GM21526 (cell line): ENCODE data around the gene PRRG1.
"Not testable (repeated sequence)": the region's sequence is repeated elsewhere in the genome, so short reads cannot be mapped to it uniquely, and the experiment has no call there.

Source experiments
- ATAC-seq: cut with Tn5 transposase; IDR thresholded peaks from one replicate; pipeline ENCODE4 v1.9.1; 2021; ENCODE audit warnings: moderate library complexity; ENCODE audit not compliant: unreplicated experiment, low FRiP score

PRRG1 gene

DNA sequence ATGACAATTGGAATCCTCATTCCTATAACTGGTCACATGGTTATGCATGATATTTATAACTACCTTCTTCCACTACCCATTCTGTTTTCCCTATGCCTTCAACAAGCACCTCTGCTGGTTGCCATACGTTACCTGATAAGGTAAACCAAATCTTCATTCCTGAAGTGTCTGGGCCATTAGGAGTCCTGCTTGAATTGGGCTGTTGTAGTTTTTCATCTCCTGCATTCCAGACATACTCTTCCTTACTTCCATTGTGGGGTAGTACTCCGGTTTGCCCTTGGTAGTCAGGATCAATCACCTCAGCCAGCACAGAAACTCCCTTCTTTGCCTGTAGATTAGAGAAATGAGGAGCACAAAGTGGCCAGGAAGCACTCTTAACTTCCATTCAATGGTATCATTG is 113.2 kb downstream of the PRRG1 start:
- ATAC-seq, result no peak

DNA sequence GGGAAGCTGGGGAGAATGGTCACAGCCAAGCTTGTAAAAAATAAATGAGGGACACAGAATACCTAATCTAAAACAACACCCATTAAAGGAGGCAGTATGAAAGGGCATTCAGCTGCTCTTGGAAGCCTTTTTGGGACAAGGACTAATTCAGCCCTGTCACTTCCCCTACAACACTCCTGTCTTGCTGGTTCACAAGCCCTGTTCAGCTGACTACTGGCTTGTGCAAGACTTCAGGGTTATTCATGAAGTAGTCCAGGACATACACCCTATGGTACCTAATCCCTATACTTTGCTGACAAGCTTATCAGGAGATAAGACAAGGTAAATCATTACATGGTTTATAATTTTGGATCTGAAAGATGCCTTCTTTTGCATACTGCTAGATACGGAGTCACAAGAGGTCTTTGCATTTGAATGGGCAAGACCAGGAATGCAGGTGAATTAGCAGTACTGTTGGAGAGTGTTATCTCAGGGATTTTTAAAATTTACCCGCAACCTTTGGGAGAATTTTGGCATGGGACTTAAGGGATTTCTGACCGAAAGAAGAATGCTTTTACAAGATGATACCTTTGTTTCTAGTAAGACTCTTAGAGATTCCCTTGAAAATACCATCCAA is 119.1 kb downstream of the PRRG1 start:
- no peak for ATAC-seq

DNA sequence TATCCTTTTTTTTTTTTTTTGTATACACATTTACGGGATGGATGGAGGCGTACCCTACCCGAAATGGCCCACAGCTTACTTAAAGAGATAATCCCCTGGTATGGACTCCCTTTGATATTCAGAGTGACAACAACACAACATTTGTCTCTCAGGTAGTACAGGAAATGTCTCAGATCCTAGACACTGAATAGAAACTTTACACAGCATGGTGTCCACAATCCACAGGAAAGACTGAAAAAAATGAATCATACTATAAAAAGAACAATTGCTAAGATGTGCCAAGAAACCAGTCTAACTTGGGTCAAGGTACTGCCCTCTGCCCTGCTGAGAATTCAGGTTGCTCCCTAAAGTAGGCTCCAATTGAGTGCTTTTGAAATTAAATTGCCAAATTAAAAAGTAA is 121.5 kb downstream of the PRRG1 start:
- no peak for ATAC-seq

DNA sequence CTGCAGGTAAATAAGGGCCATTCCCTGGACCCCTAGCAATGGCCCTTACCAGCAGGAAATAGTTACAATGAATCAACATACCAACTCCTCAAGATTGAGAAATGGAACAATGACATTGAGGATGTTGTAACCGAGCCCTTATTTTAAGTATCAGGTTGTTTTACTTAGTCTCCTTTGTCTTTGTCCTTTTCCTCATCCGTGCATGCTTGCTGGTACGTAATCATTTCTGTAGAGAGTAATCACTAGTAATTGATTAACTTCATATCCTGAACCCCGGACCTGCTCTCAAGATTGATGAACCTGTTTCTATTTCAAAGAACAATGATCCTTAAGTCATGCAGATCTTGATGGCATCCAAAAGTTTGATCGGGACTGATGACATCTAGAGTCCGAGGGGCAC is 123.7 kb downstream of the PRRG1 start:
- ATAC-seq, result no peak

DNA sequence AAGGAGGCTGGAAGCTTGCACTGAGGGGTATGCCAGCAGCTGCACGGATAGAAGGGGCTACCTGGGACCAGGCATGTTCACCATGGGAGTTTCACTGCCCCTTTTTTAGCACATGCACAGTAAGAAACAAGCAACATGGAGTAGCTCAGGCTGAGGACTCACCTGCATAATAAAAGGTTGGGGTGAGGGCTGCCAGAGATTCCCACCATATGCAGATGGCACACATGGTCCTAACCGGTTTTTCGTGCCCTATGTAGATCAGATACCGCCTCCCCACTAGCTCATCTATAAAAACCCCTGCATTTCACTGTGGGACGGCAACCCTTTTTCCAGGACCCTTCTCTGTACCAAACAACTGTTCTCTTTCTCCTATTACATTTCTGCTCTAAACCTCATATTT is 125.3 kb downstream of the PRRG1 start:
- no peak for ATAC-seq

DNA sequence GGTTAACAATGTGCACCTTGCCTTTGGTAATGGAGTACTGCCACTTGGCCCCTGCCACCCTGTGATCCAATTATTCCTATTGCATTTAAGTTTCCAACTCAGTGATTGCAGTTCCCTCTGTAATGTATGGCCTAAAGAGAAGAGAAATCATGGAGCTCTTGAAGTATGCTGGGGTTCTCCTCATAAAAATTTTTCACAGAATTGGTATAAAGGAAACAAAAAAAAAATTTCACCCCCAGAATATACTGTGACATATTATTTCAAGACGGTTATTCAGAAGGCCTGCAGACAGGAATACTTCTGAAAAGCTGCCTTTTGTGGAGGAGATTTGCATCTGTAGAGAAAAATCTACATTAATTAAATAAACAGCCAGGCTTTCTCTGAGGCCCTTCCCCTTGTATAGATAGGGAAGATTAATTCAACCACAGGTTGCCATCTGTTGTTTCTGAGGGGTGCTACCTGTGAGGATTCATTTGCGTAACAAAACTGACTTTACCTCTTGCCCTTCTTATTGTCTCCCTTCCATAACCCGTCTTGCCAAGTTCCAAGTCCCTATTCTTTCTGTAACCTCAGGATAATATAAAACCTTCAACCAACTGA is 127.5 kb downstream of the PRRG1 start:
- no peak for ATAC-seq

DNA sequence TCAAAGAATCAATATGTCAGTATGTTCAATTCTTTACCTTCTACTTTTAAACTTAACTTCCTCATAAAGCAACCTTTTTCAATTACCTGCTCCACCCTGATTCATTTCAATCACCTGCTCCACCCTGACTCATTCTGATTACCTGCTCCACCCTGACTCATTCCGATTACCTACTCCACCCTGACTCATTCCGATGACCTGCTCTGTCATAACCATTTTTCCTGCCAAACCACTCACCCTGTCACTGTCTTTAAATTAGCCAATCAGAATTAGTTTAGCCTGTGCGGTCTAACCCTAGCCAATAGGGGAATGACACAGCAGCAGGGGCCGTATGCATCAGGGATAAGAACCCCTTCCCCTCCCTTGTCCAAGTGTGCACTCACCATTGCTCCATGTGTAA is 135.2 kb downstream of the PRRG1 start:
- not testable (repeated sequence) for ATAC-seq

DNA sequence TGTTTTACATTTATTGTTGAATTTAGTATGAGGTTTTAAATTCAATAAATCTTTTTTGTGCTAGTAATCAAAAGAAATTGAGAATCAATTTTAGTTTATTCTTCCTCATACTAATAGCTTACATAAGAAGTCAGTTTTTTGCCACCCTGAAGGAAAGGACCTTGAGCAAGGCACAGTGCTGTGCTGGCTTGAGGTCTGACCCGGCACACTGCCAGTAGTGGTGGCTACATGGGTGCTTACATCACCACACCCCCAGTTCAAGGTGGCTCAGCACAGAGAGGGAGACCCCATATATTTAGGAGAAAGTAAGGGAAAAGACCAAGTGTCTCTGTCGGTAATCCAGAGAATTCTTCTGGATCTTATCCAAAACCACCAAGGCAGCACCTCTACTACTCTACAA is 136.3 kb downstream of the PRRG1 start:
- ATAC-seq, result no peak

DNA sequence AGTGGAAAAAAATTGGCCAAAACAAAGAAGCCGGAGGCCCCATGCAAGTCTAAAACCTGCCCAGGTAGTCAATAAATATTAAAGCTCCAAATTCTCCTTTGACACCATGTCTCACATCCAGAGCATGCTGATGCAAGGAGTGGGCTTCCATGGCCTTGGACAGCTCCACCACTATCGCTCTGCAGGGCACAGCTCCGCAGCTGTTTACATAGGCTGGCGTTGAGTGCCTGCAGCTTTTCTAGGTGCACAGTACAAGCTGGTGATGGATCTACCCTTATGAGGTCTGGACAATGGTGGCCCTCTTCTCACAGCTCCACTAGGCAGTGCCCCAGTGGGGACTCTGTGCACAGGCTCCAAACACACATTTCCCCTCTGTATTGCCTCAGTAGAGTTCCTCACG is 138.1 kb downstream of the PRRG1 start:
- no peak for ATAC-seq

DNA sequence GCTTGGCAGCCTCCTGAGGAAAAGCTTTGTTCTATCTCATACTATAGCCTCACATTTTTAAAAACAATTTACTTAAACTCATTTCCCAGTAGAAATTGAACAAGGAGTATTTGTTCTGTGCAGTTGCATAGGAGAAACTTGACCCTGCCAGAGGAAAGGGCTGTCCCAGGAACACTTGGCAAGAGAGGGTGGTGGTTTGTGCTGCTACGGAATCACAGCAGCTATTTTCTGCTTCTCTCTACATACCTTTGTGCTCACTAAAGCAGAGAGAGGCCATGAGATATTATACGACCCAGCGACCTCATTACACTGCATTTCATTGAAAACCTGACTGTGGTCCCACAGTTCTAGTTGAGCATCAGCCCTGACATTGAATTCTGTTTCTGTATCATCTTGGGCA is 139.2 kb downstream of the PRRG1 start:
- ATAC-seq, result no peak

DNA sequence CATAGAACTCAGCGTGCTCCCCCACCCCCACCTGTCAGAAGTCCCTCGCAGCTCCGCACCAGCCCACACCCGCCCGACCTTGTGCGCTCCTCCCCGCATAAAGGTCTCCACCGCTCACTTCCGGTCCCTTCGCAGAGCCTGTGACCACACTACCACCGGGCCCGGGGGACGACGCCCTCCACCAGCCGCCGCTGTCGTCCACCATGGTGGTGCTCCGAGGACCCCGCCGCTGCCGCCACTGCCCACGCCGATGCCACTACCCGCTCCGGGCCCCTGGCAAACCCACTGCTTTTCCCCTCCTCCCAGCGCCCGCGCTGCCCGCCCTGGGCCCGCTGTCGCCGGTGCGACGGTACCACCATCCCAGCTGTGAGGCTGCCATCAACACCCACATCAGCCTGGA is 142.5 kb downstream of the PRRG1 start:
- ATAC-seq, result no peak

DNA sequence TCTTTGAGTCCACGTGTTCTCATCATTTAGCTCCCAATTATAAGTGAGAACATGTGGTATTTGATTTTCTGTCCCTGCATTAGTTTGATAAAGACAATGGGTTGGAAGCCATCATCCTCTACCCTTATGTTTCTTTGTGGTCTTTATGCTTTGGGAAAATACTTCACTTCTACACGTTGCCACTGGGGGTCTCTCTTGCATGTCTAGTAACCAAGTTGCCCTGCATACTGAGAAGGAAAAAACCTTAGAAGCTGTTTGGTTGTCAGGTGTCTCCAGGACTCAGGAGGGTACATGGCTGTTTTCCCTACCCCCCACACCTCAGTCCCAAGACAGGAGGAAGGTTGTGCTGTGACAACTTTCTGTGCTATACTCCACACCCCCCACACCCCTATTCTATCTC is 146.6 kb downstream of the PRRG1 start:
- ATAC-seq, result not testable (repeated sequence)

DNA sequence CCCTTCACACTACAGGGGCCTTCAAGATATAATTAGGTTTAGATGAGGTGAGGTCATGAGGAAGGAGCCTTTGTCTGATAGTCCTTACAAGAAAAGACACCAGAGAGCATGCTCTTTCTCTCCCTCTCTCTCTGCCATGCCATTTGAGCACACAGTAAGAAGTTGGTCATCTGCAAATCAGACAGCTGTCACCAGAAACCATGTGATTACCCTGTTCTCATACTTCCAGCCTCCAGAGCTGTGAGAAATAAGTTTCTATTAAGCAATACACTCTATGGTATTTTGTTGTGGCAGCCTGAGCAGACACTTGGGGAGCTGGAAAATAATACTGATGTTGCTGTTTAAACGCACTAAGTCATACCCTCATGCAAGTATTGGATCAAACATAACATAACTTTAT is 148.0 kb downstream of the PRRG1 start:
- ATAC-seq, result not testable (repeated sequence)

DNA sequence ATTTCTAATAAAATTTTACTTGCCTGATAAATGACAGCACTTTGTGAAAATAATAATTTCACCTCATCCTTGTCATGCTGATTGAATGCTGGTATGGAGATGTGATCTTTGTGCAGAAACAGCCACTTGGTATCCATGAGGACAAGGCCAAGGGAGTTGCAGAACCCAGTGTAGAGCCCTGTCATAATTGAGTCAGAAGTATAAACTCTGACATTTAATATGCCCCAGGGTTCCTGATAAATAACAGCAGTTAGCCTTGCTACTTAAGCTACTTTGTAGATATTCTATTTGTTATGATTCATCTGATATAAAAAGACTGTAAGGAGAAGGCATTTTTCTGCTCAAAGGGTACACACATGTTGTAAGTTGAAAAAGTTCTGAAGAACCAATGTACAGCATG is 149.2 kb downstream of the PRRG1 start:
- not testable (repeated sequence) for ATAC-seq

DNA sequence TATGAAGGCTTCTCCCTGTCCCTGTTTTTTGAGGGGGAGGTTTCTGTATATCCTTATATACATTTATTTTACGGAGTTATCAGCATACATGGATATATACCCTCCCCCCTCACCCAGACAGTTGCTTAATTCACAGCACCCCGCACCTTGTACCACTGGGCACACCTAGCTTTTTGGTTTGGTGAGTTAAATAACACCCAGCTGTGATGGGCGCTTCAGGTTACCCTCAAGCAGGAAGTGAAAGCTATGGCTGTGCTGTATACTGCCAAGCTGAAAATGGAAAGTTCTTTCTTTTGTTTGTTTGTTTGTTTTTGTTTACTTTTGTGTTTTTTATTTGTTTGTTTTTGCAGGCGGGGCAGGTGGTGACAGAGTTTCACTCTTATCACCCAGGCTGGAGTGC is 150.5 kb downstream of the PRRG1 start:
- ATAC-seq, result not testable (repeated sequence)

DNA sequence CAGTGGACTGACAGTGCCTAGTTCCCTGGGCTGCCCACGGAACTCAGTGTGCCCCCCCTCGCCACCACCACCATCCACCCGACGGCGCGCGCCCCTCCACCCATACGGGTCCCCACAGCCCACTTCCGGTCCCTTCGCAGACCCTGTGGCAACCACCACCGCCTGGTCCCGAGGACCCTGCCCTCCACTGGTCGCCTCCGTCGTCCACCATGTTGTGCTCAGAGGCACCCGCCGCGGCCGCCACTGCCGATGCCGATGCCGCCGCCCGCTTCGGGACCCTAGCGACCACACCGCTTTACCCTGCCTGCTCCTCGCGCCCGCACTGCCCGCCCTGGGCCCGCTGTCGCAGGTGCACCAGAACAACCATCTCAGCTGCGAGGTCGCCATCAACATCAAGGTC is 155.8 kb downstream of the PRRG1 start:
- ATAC-seq, result no peak
